Fibroblast of lung (primary cell): ENCODE results near the gene CCDC106.

ENCODE experiments used
- CTCF ChIP-seq, 2 donors: IDR thresholded peaks in 1 of 2; conservative IDR thresholded peaks in 1 of 2; 1 replicate in 1 of 2; 2 replicates in 1 of 2; pipeline ENCODE4 v1.5.1; 2011 to 2012; ENCODE audit warnings: low read length in 2 of 2, control low read depth in 1 of 2, inconsistent platforms in 1 of 2, low read depth in 1 of 2, mild to moderate bottlenecking in 1 of 2
- EZH2 ChIP-seq: IDR thresholded peaks from 2 replicates; pipeline ENCODE4 v1.5.1; 2012; ENCODE audit warnings: low read length, control low read depth, mild to moderate bottlenecking; ENCODE audit errors: missing control alignments

GRCh38 chr19:55690109-55690768 lies 42.2 kb downstream of the CCDC106 start:
- TF ChIP-seq CTCF (conservative IDR thresholded peaks at IDR 0.05 in 1 of 2, IDR thresholded peaks at IDR 0.05 in 1 of 2; ENCODE audit: low read depth in 1 of 2, low read length in 2 of 2) (no peak), EZH2 (no peak)
